Left lung (tissue), 14 donors: ENCODE measurements around the gene ZNF782. TPM values are rescaled to one million over a fixed set of nuclear protein-coding genes. Genes with fewer than 3 reads are reported as not detected.
"Not testable (repeated sequence)": the region's sequence is repeated elsewhere in the genome, so short reads cannot be mapped to it uniquely, and the experiment has no call there.

ENCODE experiments used
- ATAC-seq: fragments of 200-7000 bp; cut with Tn5 transposase; one replicate; pipeline ENCODE4 v1.9.1; 2020; ENCODE audit warnings: moderate library complexity
- DNase-seq, 4 donors: peaks; one replicate each; pipeline ENCODE4 v3.0.0-alpha.2; 2013 to 2020
- H3K27ac ChIP-seq, 2 donors: fragments of 200-600 bp; sonication (generic) in 1 of 2; one replicate each; pipeline versions ENCODE4 v1.5.0 to v1.8.0; 2020 to 2021
- H3K27me3 ChIP-seq, 2 donors: fragments of 200-600 bp; sonication (generic) in 1 of 2; one replicate each; pipeline versions ENCODE4 v1.5.0 to v1.8.0; 2020 to 2021
- H3K36me3 ChIP-seq, 2 donors: fragments of 200-600 bp; sonication (generic) in 1 of 2; one replicate each; pipeline versions ENCODE4 v1.5.0 to v1.8.0; 2020 to 2021
- H3K4me1 ChIP-seq, 2 donors: fragments of 200-600 bp; one replicate each; pipeline ENCODE4 v1.8.0; 2021
- H3K4me3 ChIP-seq, 2 donors: fragments of 200-600 bp; sonication (generic) in 1 of 2; one replicate each; pipeline versions ENCODE4 v1.5.0 to v1.8.0; 2020 to 2021; ENCODE audit warnings: mild to moderate bottlenecking in 1 of 2
- H3K9me3 ChIP-seq, 2 donors: fragments of 200-600 bp; sonication (generic) in 1 of 2; one replicate each; pipeline versions ENCODE4 v1.5.0 to v1.8.0; 2020 to 2021
- CTCF ChIP-seq, 2 donors: fragments of 200-600 bp; sonication (generic) in 1 of 2; IDR thresholded peaks; one replicate each; pipeline versions ENCODE4 v1.5.0 to v1.8.0; 2021; ENCODE audit warnings: antibody characterized with exemption in 2 of 2
- intact Hi-C, 2 donors: fragments of 100-400 bp; cut with DNase I; formaldehyde crosslinking; loops; one replicate each; pipeline versions ENCODE4 v1.11.2 to v1.14.2; 2022
- long read RNA-seq, 12 donors: library from polyadenylated mRNA in 2 of 12; unstranded in 2 of 12; transcript quantifications; one replicate each; pipeline ENCODE4 v2.0.0 and lab custom pipeline, GENCODE V29; 2019 to 2026
- polyA plus RNA-seq, 6 donors: library from polyadenylated mRNA; unstranded; fragments of 120-200 nt; gene quantifications; one replicate each; pipeline ENCODE4 v1.2.1, GENCODE V29; 2013; ENCODE audit not compliant: insufficient read length in 6 of 6
- total RNA-seq, 2 donors: library from RNA; stranded (reverse); fragmentation: NEBNext Ultra II Directional; extraction: Animal tissue kit (Norgen Biotek cat#: 25700); gene quantifications; one replicate each; pipeline ENCODE4 v1.2.1, GENCODE V29; 2021
- donor health status: DM: no; HTN: yes; CAD: no.
- donor health status: DM: no; HTN: no; CAD: no.

Gene ZNF782
- total RNA-seq = 1 to 10 TPM; 3.8 to 3.9 TPM
- polyA plus RNA-seq = 1 to 10 TPM; 6.5 to 8.7 (median 7.8) TPM
- long read RNA-seq, donor 1, partial matches to known transcripts = 0 of 1 reads
- long read RNA-seq, donor 1, other reads (novel, unspliced or antisense) = 0 of 1 reads
- long read RNA-seq, donor 2 = 0 reads
- long read RNA-seq, donor 3 = 0 reads
- long read RNA-seq, donor 4 = 0 reads
- long read RNA-seq, donor 5, full-length matches to known transcripts = 2 of 2 reads
- long read RNA-seq, donor 5, partial matches to known transcripts = 0 of 2 reads
- long read RNA-seq, donor 5, other reads (novel, unspliced or antisense) = 0 of 2 reads
- long read RNA-seq, donor 6 = 0 reads
- long read RNA-seq, donor 7 = 0 reads
- long read RNA-seq, donor 8, partial matches to known transcripts = 0 of 2 reads
- long read RNA-seq, donor 8, other reads (novel, unspliced or antisense) = 0 of 2 reads
- long read RNA-seq, donor 9 = 0 reads
- long read RNA-seq, donor 10 = 0 reads
- long read RNA-seq, donor 11, partial matches to known transcripts = 0 of 1 reads
- long read RNA-seq, donor 11, other reads (novel, unspliced or antisense) = 0 of 1 reads
- long read RNA-seq, donor 12, partial matches to known transcripts = 0 of 1 reads
- long read RNA-seq, donor 12, other reads (novel, unspliced or antisense) = 0 of 1 reads

GRCh38 chr9:96853781-96854650 is at the start of gene ZNF782:
ZNF782 (minus strand) TSS chr9:96854514; CDS start chr9:96851961, 2,553 bp downstream.
- no peak for TF ChIP-seq CTCF (IDR thresholded peaks at IDR 0.05)
- H3K27ac ChIP-seq = peak within 1 kb of the TSS; percentile 35 to 78
- no peaks in the 10 kb centered on the region for H3K36me3 ChIP-seq
- peaks cover 9 to 31% of the 10 kb centered on the region in 2 donors for H3K4me1 ChIP-seq
- H3K4me3 ChIP-seq = peak within 1 kb of the TSS; percentile 86 to 87
- DNase-seq = peak; percentile 94 to 97 (median 95)
- ATAC-seq = peak; percentile 98
- H3K27me3 ChIP-seq = peaks cover 0 to 16% of the 10 kb centered on the region in 2 donors
- H3K9me3 ChIP-seq = no peaks in the 10 kb centered on the region
- intact Hi-C loops = no loop called here

DNA sequence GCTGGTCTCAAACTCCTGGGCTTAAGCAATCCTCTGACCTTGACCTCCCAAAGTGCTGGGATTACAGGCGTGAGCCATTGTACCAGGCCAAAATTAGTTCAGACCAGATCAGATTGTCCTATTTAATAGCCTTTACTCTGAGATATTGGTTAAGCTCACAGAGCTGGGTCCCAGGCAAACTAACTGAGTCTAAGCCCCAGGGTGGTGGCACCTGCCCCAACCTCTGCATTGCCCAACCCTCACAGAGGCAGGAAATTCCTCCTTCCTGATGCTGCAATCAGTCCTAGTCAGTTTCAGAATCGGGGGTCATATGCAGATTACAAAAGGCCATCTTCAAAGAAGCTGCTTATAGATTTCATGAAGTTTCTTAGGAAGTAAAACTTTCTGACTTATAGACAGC is 45.7 kb upstream of the ZNF782 start:
- H3K4me1 ChIP-seq, ATAC-seq, DNase-seq, intact Hi-C loops, H3K9me3 ChIP-seq, H3K27ac ChIP-seq, H3K27me3 ChIP-seq, H3K4me3 ChIP-seq: not testable (repeated sequence)
- H3K36me3 ChIP-seq = peaks cover 0 to 19% of the 10 kb centered on the region in 2 donors

DNA sequence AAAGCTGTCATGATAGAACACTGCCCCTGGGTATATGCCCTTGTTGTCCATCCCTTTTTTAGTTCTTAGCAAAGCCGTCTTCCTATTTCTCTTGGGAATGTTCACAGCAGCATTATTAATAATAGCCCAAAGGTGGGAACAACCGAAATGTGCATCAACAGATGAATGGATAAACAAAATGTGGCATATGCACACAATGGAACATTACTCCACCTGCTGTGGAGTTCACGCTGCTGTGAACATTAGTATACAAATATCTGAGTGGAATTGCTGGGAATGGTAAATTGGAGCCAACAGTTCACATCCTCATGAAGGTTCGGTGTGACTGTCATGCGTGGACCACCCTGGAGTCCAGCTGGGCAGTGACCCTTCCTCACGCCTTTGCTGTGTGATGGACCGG is 37.8 kb upstream of the ZNF782 start:
- no peak for DNase-seq
- no peak for ATAC-seq

DNA sequence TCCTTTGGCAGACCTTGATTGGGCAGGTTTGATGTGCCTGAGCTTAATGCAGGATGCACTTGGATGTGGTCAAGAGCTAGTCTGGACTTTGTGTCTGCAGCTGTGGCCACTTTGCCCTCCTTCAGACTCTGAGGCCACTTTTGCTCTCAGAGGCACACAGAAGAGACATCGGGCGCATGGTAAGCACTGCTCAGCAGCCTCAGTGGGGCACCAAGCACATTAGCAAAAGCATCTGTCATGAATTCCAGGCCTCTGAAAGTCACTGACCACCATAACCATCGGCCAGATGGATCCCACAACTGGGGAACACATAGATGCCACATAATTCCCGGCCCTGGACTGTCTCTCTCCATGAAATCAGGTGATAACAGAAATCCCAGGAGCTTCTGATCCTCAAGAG is 34.3 kb upstream of the ZNF782 start:
- DNase-seq (no peak), ATAC-seq (no peak)
- Histone ChIP-seq H3K4me3 (no peak overlapping the region), H3K27me3 (no peaks in the 10 kb centered on the region), H3K36me3 (no peaks in the 10 kb centered on the region), H3K4me1 (no peaks in the 10 kb centered on the region), H3K9me3 (no peaks in the 10 kb centered on the region), H3K27ac (no peak overlapping the region)
- TF ChIP-seq CTCF (IDR thresholded peaks at IDR 0.05) = no peak
- intact Hi-C loops = no loop called here

More for the DNA sequence above, 37.8 kb upstream of the ZNF782 start:
- intact Hi-C loops = no loop called here
- Histone ChIP-seq H3K4me3 (no peak overlapping the region), H3K4me1 (no peaks in the 10 kb centered on the region), H3K36me3 (peaks cover 0 to 23% of the 10 kb centered on the region in 2 donors), H3K27me3 (no peaks in the 10 kb centered on the region), H3K27ac (no peak overlapping the region), H3K9me3 (no peaks in the 10 kb centered on the region)
- no peak for TF ChIP-seq CTCF (IDR thresholded peaks at IDR 0.05)

DNA sequence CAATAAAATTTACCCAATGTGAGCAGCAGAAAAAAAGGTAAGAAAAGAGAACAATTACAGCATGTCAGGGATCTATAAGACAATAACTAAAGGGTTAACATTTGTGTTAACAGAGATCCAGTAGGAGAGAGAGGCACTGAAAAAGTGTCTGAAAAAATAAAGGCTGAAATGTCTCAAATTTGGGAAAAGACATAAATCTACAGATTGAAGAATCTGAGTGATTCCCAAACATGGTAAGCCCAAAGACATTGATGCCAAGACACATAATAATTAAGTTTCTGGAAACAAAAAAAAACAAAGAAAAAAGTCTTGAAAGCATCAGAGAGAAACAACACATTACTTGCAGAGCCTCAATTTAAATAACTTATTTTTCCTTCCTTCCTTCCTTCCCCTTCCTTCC is 31.1 kb upstream of the ZNF782 start:
- no peak for TF ChIP-seq CTCF (IDR thresholded peaks at IDR 0.05)
- Histone ChIP-seq H3K4me3 (no peak overlapping the region), H3K9me3 (no peaks in the 10 kb centered on the region), H3K4me1 (no peaks in the 10 kb centered on the region), H3K27ac (no peak overlapping the region), H3K27me3 (peaks cover 0 to under 1% of the 10 kb centered on the region in 2 donors), H3K36me3 (no peaks in the 10 kb centered on the region)
- intact Hi-C loops = no loop called here
- DNase-seq (no peak), ATAC-seq (no peak)
